GM18907 (cell line): ENCODE data around the gene PMEPA1.
A peak's percentile ranks its signal among the peaks of the same experiment; 100 is the strongest.
"Not testable (repeated sequence)": the region's sequence is repeated elsewhere in the genome, so short reads cannot be mapped to it uniquely, and the experiment has no call there.

Source experiments
- ATAC-seq: cut with Tn5 transposase; IDR thresholded peaks from one replicate; pipeline ENCODE4 v1.9.1; 2021; ENCODE audit warnings: mild to moderate bottlenecking, moderate library complexity; ENCODE audit not compliant: unreplicated experiment

PMEPA1 gene

GRCh38 chr20:57653546-57653900 is 56.3 kb downstream of the PMEPA1 start:
- ATAC-seq = no peak

GRCh38 chr20:57652606-57653545 is 56.9 kb downstream of the PMEPA1 start:
- ATAC-seq = no peak

GRCh38 chr20:57651881-57652605 is 57.8 kb downstream of the PMEPA1 start:
- ATAC-seq = no peak

- no peak for ATAC-seq
Observed at GRCh38 chr20:57650756-57651483, 58.9 kb downstream of the PMEPA1 start.

DNA sequence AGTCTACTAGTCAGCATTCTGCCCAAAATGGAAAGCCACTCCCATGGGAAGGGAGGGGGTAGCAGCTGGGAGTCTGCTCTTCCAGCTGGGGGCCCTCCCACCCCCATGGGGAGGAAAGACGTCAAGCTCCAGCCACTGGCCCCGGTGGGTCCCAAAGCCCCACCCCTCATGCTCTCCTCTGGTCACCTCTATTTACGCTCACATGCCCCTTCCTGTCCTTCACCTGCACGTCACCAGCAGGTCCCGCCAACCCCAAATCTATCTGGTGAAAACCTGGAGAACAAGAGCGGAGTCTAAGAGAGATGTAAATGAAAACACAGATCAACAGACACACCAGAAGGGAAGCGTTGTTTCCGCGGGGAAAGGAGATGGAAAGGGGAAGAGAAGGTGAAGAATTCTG is 59.5 kb downstream of the PMEPA1 start:
- ATAC-seq = no peak

DNA sequence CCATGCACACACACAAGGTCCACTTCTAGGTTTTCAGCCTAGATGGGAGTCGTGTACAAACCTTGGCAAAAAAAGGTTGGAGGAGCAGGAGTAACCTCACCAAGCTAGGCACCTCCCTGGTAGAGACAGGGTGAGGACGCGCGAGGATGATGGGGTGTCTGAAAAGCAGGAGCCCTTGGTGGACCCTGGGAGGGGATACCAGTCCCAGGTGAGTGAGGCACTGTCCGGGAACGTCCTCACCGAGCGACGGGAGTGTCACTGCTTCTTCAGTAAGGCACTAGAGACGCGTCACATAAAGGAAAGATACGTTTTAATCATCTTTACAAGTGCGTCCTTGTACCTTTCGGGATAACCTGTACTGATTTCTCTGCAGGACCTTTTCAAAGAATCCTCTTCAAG is 60.2 kb downstream of the PMEPA1 start:
- ATAC-seq = no peak

GRCh38 chr20:57648878-57649616 is 60.8 kb downstream of the PMEPA1 start:
- no peak for ATAC-seq

DNA sequence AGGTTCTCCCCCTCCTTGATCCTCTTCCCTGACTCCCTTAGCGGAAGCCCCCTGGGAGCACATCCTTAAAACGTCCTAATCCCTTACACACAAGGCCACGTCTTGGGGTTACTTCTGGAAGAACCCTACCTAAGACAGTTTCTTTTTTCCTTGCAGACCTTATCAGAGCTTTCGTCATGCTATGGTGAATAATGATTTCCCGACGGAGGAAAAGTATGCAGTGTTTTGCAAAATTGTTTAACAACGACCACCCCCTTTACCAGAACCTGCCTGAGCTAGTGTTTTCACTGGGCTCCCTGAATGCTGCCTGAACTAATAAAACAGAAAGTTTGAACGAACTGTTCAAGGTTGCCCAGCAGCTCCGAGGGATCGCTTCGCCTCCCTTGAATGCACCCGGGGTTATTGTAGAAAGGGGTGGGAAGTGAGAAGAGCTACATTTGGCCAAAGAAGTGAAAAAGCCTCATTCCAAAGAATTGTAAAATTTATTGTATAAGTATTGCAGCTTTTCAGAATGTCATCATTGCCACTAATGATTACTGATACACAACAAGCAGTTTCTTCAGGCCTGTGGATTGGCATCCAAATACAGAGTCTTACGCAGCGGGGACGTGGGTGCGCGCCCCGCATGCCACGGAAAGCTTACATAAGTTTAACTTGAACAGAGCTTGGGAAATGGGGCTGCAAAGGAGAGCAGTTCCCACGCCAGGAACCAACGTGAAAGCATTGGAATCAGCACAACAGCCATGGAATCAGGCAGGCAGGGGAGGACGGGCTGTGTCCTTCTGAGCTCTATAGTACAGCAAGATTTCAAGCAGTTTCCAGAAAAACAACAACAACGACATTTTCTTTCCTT is 61.7 kb downstream of the PMEPA1 start:
- no peak for ATAC-seq

- no peak for ATAC-seq
Observed at GRCh38 chr20:57647006-57647932, 62.5 kb downstream of the PMEPA1 start.

- ATAC-seq = no peak
Observed at GRCh38 chr20:57638895-57639236, 70.9 kb downstream of the PMEPA1 start.

DNA sequence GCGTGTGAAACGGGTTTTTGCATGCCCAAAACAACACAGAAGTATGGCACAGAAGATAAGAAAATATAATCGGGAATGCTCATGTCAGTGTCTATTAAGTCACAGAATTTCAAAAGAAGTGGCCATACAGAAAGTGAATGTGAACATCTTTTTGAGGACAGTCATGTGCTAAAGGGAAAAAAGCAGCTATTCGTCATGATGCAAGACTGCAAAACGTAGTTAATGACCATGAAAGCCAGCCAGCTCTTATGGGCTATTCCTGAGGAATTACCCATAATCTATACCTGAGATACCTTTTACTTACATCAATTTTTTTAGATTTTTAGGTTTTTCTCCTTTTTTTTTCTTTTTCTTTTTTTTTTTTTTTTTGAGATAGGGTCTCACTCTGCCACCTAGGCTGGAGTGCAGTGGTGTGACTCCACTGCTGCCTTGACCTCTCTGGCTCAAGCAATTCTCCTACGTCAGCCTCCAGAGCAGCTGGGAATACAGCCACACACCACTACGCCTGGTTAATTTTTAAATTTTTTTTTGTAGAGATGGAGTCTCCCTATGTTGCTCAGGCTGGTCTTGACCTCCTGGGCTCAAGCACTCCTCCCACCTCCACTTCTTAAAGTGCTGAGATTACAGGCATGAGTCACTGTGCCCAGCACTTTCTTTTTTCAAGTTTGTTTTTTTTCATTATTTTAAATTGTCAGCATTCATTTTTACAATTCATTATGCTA is 71.5 kb downstream of the PMEPA1 start:
- no peak for ATAC-seq

- ATAC-seq = no peak
Observed at GRCh38 chr20:57633945-57634491, 75.8 kb downstream of the PMEPA1 start.

DNA sequence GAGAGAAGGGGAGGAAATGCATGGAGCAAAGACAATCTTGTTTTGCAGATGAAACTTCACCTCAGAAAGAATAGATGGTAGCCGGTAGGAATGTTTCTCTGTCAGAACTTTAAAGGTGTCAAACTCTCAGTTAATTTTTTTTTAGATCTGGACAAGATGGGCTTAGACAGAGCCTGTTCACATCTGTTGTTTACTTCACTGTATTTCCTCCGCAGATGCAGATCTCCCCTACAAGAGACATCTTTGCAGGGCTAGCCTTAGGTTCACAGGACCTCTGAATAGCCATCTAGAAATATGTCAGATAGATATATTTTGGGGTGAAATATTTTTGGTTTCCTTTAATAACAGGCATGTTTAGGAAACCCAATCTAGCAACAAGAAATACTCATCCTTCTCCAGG is 77.5 kb downstream of the PMEPA1 start:
- no peak for ATAC-seq

DNA sequence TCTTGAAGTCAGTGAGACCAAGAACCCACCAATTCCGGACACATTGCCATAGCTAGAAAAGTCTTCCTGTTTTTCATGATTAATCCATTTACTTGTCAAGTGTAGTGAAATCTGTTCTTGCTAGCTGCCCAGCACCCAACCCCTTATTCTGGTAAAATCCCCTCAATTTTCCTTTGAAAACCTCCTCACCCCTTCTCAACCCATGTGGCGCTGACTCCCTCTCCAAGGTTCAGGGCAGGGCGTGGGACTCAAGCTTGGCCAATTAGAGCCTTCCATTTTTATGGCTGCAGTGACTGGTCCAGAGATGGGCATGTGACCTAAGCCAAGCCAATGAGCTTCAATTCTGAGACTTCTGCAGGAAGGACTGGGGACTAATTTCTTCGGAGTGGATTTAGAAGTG is 79.8 kb downstream of the PMEPA1 start:
- ATAC-seq = no peak

DNA sequence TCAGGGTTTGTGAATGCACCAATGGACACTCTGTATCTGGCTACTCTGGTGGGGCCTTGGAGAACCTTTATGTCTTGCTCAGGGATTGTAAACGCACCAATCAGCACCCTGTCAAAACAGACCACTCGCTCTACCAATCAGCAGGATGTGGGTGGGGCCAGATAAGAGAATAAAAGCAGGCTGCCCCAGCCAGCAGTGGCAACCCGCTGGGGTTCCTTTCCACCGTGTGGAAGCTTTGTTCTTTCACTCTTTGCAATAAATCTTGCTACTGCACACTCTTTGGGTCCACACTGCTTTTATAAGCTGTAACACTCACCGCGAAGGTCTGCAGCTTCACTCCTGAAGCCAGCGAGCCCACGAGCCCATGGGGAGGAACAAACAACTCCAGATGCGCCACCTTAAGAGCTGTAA is 80.3 kb downstream of the PMEPA1 start:
- ATAC-seq = not testable (repeated sequence)

- ATAC-seq = not testable (repeated sequence)
Observed at GRCh38 chr20:57628962-57629308, 80.9 kb downstream of the PMEPA1 start.

- peak; percentile 70 for ATAC-seq
Observed at GRCh38 chr20:57628047-57628961, 81.5 kb downstream of the PMEPA1 start.
